DMS153 treated with DMSO at 0.1 percent for 48 hours (cell line): Measurements from ENCODE around the gene IQCM.
A peak's percentile ranks its signal among the peaks of the same experiment; 100 is the strongest.
"Not testable (repeated sequence)": the region's sequence is repeated elsewhere in the genome, so short reads cannot be mapped to it uniquely, and the experiment has no call there.

Source experiments
- DNase-seq: peaks from one replicate; lab custom pipeline; 2025; ENCODE audit not compliant: unreplicated experiment; lab: John Stamatoyannopoulos, UW

Gene IQCM

GRCh38 chr4:149486861-149487260 is 328.8 kb downstream of the IQCM start:
- no peak for DNase-seq

- not testable (repeated sequence) for DNase-seq
Observed at GRCh38 chr4:149468669-149469068, 347.0 kb downstream of the IQCM start.

- no peak for DNase-seq
Observed at GRCh38 chr4:149466446-149466845, 349.2 kb downstream of the IQCM start.

GRCh38 chr4:149465955-149466354 is 349.7 kb downstream of the IQCM start:
- DNase-seq: no peak

GRCh38 chr4:149443537-149443936 is 372.1 kb downstream of the IQCM start:
- DNase-seq: no peak

GRCh38 chr4:149441338-149441737 is 374.3 kb downstream of the IQCM start:
- DNase-seq: no peak

GRCh38 chr4:149426461-149426860 is 389.2 kb downstream of the IQCM start:
- no peak for DNase-seq

GRCh38 chr4:149409555-149409962 is 406.1 kb downstream of the IQCM start:
- DNase-seq: no peak

GRCh38 chr4:149409146-149409545 is 406.5 kb downstream of the IQCM start:
- DNase-seq: no peak

- DNase-seq: no peak
Observed at GRCh38 chr4:149404143-149404542, 411.5 kb downstream of the IQCM start.

GRCh38 chr4:149403081-149403480 is 412.6 kb downstream of the IQCM start:
- no peak for DNase-seq

- DNase-seq: no peak
Observed at GRCh38 chr4:149398993-149399392, 416.6 kb downstream of the IQCM start.

GRCh38 chr4:149370785-149371420 is 444.7 kb downstream of the IQCM start:
- DNase-seq: peak; percentile 33

GRCh38 chr4:149370002-149370401 is 445.6 kb downstream of the IQCM start:
- DNase-seq: no peak

GRCh38 chr4:149353241-149353640 is 462.4 kb downstream of the IQCM start:
- no peak for DNase-seq

- no peak for DNase-seq
Observed at GRCh38 chr4:149349541-149349940, 466.1 kb downstream of the IQCM start.

- DNase-seq: no peak
Observed at GRCh38 chr4:149347139-149347538, 468.5 kb downstream of the IQCM start.

- no peak for DNase-seq
Observed at GRCh38 chr4:149345424-149345823, 470.2 kb downstream of the IQCM start.

- no peak for DNase-seq
Observed at GRCh38 chr4:149344436-149344835, 471.2 kb downstream of the IQCM start.

GRCh38 chr4:149343614-149344013 is 472.0 kb downstream of the IQCM start:
- no peak for DNase-seq

- DNase-seq: not testable (repeated sequence)
Observed at GRCh38 chr4:149341117-149341516, 474.5 kb downstream of the IQCM start.

GRCh38 chr4:149328161-149328560 is 487.5 kb downstream of the IQCM start:
- DNase-seq: no peak

- no peak for DNase-seq
Observed at GRCh38 chr4:149322203-149322602, 493.4 kb downstream of the IQCM start.
